Gastroesophageal sphincter (tissue), 3 donors: ENCODE measurements around the gene SIGLEC6.

Experiments
- EP300 ChIP-seq: sonication (generic); formaldehyde crosslinking; IDR thresholded peaks from one replicate; pipeline ENCODE4 v1.6.1; 2017; ENCODE audit warnings: antibody characterized with exemption, mild to moderate bottlenecking
- POLR2A ChIP-seq, 2 donors: fragments of 450-650 bp; IDR thresholded peaks; one replicate each; pipeline ENCODE4 v1.6.1; 2017; ENCODE audit warnings: antibody characterized with exemption in 2 of 2, mild to moderate bottlenecking in 2 of 2, moderate library complexity in 1 of 2
- TF ChIP-seq, protein P1 (sequence below), 4 experiments: fragments of 200-600 bp in 2 of 4; fragments of 450-650 bp in 2 of 4; sonication (generic) in 1 of 4; IDR thresholded peaks; one replicate each; pipeline ENCODE4 v1.5.1; 2017 to 2019; ENCODE audit warnings: antibody characterized with exemption in 4 of 4, mild to moderate bottlenecking in 2 of 4, moderate library complexity in 2 of 4

DNA sequence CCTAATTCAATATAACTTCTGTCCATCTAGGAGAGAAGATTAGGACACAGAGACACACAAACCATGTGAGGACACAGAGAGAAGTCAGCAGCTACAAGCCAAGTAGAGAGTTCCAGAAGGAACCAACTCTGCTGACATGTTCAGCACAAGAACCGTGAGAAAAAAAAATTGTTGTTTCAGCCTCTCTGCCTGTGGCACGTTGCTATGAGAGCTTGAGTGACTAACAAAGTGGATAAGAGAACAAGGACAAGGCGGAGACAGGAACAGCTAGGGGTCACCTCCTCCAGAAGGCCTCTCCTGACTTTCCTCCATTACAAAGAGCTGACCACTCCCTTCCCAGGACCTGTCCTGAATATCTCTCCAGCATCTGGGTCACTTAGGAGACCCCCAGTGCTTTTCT, 24.3 kb downstream of the SIGLEC6 start:
- TF ChIP-seq EP300 (no peak), POLR2A (IDR thresholded peaks at IDR 0.05) (no peak)
- TF ChIP-seq, protein P1, sequence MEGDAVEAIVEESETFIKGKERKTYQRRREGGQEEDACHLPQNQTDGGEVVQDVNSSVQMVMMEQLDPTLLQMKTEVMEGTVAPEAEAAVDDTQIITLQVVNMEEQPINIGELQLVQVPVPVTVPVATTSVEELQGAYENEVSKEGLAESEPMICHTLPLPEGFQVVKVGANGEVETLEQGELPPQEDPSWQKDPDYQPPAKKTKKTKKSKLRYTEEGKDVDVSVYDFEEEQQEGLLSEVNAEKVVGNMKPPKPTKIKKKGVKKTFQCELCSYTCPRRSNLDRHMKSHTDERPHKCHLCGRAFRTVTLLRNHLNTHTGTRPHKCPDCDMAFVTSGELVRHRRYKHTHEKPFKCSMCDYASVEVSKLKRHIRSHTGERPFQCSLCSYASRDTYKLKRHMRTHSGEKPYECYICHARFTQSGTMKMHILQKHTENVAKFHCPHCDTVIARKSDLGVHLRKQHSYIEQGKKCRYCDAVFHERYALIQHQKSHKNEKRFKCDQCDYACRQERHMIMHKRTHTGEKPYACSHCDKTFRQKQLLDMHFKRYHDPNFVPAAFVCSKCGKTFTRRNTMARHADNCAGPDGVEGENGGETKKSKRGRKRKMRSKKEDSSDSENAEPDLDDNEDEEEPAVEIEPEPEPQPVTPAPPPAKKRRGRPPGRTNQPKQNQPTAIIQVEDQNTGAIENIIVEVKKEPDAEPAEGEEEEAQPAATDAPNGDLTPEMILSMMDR (IDR thresholded peaks at IDR 0.05): no peak
